WERI-Rb-1 (cell line): ENCODE results near the gene CAV2.

Experiments
- DNase-seq: peaks from one replicate; pipeline ENCODE4 v3.0.0-alpha.2; 2020
- H3K27ac ChIP-seq: fragments of 250-450 bp; sonication (Bioruptor Pico); 2 replicates; pipeline ENCODE4 v1.5.1; 2020; ENCODE audit warnings: mild to moderate bottlenecking, moderate library complexity
- H3K27me3 ChIP-seq: fragments of 250-450 bp; sonication (Bioruptor Pico); 2 replicates; pipeline ENCODE4 v1.5.1; 2021; ENCODE audit warnings: mild to moderate bottlenecking, low read depth, moderate library complexity; ENCODE audit not compliant: insufficient read depth, severe bottlenecking
- H3K36me3 ChIP-seq: fragments of 250-450 bp; sonication (Bioruptor Pico); 2 replicates; pipeline ENCODE4 v1.5.1; 2020; ENCODE audit warnings: mild to moderate bottlenecking, moderate library complexity
- H3K4me3 ChIP-seq: 2 replicates; pipeline ENCODE4 v1.5.1; 2011; ENCODE audit warnings: low read depth, mild to moderate bottlenecking, control low read depth, low read length
- H3K9me3 ChIP-seq: fragments of 250-450 bp; sonication (Bioruptor Pico); 2 replicates; pipeline ENCODE4 v1.5.1; 2021; ENCODE audit warnings: mild to moderate bottlenecking, moderate library complexity; ENCODE audit not compliant: severe bottlenecking
- TF ChIP-seq, protein P1 (sequence below): IDR thresholded peaks from 2 replicates; pipeline ENCODE4 v1.5.1; 2011; ENCODE audit warnings: low read depth, mild to moderate bottlenecking, control low read depth, inconsistent platforms, low read length

Gene CAV2

DNA sequence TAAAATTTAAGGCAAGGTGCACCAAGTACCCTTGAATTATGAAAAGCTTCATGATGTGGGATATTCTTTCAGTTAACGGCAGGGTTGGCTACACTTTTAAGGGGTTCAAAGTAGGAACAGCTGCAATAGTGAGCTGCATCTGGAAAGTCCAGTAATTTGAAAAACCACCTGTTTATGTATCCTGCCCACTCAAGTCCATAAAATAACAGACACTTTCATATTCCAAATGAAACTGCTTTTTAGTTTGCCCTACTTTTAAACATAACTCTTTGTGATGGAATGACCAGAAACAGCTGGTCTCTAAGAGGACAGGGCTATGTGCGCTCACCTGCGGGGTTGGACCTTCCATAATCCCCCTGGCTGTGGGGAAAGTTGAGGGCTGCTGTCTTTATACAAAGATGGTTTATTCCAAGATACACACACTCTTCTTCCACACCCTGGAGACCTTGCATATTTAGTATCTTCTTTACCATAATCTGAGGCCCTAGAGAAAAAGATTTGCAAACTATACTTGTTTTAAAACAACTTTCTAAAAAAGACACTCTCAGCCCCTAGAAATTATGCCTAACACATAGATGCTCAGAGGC lies 32.7 kb downstream of the CAV2 start:
- TF ChIP-seq, protein P1, sequence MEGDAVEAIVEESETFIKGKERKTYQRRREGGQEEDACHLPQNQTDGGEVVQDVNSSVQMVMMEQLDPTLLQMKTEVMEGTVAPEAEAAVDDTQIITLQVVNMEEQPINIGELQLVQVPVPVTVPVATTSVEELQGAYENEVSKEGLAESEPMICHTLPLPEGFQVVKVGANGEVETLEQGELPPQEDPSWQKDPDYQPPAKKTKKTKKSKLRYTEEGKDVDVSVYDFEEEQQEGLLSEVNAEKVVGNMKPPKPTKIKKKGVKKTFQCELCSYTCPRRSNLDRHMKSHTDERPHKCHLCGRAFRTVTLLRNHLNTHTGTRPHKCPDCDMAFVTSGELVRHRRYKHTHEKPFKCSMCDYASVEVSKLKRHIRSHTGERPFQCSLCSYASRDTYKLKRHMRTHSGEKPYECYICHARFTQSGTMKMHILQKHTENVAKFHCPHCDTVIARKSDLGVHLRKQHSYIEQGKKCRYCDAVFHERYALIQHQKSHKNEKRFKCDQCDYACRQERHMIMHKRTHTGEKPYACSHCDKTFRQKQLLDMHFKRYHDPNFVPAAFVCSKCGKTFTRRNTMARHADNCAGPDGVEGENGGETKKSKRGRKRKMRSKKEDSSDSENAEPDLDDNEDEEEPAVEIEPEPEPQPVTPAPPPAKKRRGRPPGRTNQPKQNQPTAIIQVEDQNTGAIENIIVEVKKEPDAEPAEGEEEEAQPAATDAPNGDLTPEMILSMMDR = no peak
- DNase-seq = no peak
- Histone ChIP-seq H3K9me3 (no peaks in the 10 kb centered on the region), H3K27me3 (peaks cover 21% of the 10 kb centered on the region), H3K27ac (no peak overlapping the region), H3K4me3 (no peak overlapping the region), H3K36me3 (no peaks in the 10 kb centered on the region)

DNA sequence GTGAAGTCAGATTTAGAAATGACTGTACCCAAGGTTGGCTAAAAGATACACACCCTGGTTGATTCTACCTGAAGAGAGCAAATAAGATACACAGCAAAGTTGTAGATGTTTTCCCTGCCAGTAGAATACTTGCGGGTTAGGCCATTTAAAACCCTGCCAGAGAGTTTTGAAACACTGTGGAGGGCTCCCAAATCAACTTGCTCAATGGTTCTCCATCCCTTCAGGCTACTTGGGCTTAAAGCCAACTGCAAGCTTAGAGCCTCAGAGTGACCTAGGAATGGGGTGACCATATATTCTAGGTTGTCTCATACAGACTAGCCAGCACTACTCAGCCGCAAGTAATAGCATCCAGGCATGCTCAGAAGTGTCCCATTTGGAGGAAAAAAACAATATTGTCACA lies 35.3 kb downstream of the CAV2 start:
- no peak overlapping the region for H3K4me3 ChIP-seq
- no peak overlapping the region for H3K27ac ChIP-seq
- TF ChIP-seq, protein P1 = no peak
- DNase-seq = no peak
- H3K9me3 ChIP-seq = no peaks in the 10 kb centered on the region
- no peaks in the 10 kb centered on the region for H3K36me3 ChIP-seq
- H3K27me3 ChIP-seq = peaks cover 7% of the 10 kb centered on the region

DNA sequence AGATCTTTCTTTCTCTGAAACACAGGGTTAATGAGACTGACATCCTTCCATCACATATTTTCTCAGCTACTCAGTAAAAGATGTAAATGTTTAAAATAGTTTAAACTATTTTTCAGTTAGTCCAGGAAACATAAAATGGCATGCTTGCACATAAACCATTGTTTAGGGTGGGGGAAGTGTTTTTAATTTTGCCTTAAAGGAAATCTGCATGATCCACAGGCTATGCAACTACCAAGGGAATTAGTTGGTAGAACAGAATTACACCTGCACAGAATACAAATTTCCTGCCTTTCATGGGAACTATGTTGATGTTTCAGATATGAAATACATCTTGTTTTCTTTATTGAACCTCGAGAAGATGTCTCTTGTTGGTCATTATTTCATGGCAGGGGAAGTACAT lies 35.9 kb downstream of the CAV2 start:
- H3K36me3 ChIP-seq = no peaks in the 10 kb centered on the region
- TF ChIP-seq, protein P1 = no peak
- no peak for DNase-seq
- peaks cover 7% of the 10 kb centered on the region for H3K27me3 ChIP-seq
- H3K4me3 ChIP-seq = no peak overlapping the region
- no peak overlapping the region for H3K27ac ChIP-seq
- no peaks in the 10 kb centered on the region for H3K9me3 ChIP-seq

DNA sequence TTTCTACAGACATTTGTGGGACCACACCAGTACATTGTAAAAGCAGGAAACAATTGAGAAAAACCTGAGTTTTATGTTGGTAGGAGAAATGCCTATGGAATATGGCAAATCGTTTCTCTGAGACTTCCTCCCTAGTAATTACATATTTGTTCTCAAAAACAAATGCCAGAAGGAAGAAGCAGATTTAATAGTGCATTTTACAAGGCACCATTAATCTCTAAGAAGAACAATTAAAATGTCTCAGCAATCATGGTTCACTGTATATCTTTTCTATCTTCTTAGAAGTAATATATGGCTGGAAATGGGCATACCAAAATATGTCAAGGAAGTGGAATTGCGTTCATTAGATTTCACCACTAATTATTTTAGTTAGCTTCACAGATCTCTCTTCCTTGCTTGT lies 38.6 kb downstream of the CAV2 start:
- Histone ChIP-seq H3K4me3 (no peak overlapping the region), H3K27me3 (no peaks in the 10 kb centered on the region), H3K36me3 (no peaks in the 10 kb centered on the region), H3K27ac (no peak overlapping the region), H3K9me3 (no peaks in the 10 kb centered on the region)
- DNase-seq = no peak
- TF ChIP-seq, protein P1 = no peak

DNA sequence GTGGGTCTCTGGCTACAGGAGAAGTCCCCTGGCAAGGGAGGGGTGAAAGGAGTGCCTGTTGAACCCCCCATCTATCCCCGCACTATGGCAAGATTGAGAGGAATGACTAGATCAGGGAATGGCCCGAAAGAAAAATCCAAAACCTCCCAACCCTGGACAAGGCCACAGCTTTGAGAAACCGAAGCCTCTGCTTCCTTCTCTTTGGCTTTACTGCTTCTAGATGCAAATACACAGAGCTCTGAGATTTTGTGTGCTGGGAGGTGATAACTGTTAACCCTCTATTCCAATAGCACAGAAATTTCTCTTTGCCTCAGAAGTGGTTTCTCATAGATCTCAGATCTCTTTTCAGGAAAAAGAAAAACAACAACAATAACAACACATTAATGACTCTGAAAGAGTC lies 40.3 kb downstream of the CAV2 start:
- Histone ChIP-seq H3K4me3 (no peak overlapping the region), H3K27me3 (peaks cover 5% of the 10 kb centered on the region), H3K27ac (no peak overlapping the region), H3K36me3 (no peaks in the 10 kb centered on the region), H3K9me3 (no peaks in the 10 kb centered on the region)
- TF ChIP-seq, protein P1 = no peak
- no peak for DNase-seq

DNA sequence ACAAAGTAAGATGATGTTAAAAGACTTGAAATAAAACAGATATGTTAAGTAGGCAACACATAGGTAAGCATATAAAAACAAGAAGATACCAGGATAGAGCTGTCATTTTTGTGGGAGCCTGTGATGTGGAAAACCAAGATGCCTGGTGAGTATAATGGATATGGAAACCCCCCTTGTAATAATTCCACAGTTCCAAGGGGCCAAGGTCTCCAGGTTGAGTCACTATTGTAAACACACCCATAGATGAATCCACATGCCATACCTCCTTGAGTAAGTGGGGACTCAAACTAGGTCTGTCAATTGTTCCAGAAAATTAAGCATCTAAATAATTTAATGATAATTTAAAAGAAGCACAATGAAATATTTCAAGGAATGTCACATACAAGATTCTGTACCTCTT lies 41.2 kb downstream of the CAV2 start:
- TF ChIP-seq, protein P1 = no peak
- peaks cover 10% of the 10 kb centered on the region for H3K27me3 ChIP-seq
- no peak overlapping the region for H3K4me3 ChIP-seq
- no peaks in the 10 kb centered on the region for H3K36me3 ChIP-seq
- DNase-seq = no peak
- no peaks in the 10 kb centered on the region for H3K9me3 ChIP-seq
- no peak overlapping the region for H3K27ac ChIP-seq
